PC-3 (cell line): ENCODE results near the gene RBM15. TPM values are rescaled to one million over a fixed set of nuclear protein-coding genes. Genes with fewer than 3 reads are reported as not detected.

Experiments
- ATAC-seq: fragments of 200-7000 bp; cut with Tn5 transposase; 2 replicates; pipeline ENCODE4 v1.9.1; 2020; ENCODE audit warnings: mild to moderate bottlenecking, moderate library complexity
- BruUV-seq: library from RNA; stranded (reverse); fragments of 400-500 nt; replicated peaks from 2 replicates; lab custom pipeline; 2021; lab: Mats Ljungman, UMichigan
- CTCF ChIA-PET: fragments of 300-600 bp; sonication (Branson Sonifier 250); formaldehyde crosslinking; loops from one replicate; lab custom pipeline; 2022; ENCODE audit warnings: antibody characterized with exemption; lab: Charles Lee
- POLR2A ChIA-PET: fragments of 300-600 bp; sonication (Branson Sonifier 250); formaldehyde crosslinking; loops from one replicate; lab custom pipeline; 2022; ENCODE audit warnings: antibody characterized with exemption; ENCODE audit not compliant: unreplicated experiment; lab: Charles Lee
- DNase-seq: peaks from one replicate; pipeline ENCODE4 v3.0.0-alpha.2; 2015
- H2AFZ ChIP-seq: fragments of 300-600 bp; sonication (generic); 2 replicates; pipeline ENCODE4 v1.6.0; 2016; ENCODE audit warnings: antibody characterized with exemption, low read length
- H3F3A ChIP-seq: fragments of 300-600 bp; sonication (generic); one replicate; pipeline ENCODE4 v1.6.0; 2017; ENCODE audit warnings: antibody characterized with exemption, low read length, control low read depth, mild to moderate bottlenecking; ENCODE audit not compliant: unreplicated experiment
- H3K27ac ChIP-seq: fragments of 300-600 bp; sonication (generic); 2 replicates; pipeline ENCODE4 v1.5.1; 2016; ENCODE audit warnings: mild to moderate bottlenecking, low read length
- H3K27me3 ChIP-seq: fragments of 300-600 bp; sonication (generic); 2 replicates; pipeline ENCODE4 v1.6.1; 2016; ENCODE audit warnings: low read length, mixed read lengths
- H3K36me3 ChIP-seq: fragments of 300-600 bp; sonication (generic); 2 replicates; pipeline ENCODE4 v1.6.1; 2016; ENCODE audit warnings: low read depth, mixed run types, low read length, mixed read lengths
- H3K4me1 ChIP-seq: fragments of 300-600 bp; sonication (generic); 2 replicates; pipeline ENCODE4 v1.5.1; 2016; ENCODE audit warnings: low read length; ENCODE audit not compliant: insufficient read depth
- H3K4me2 ChIP-seq: fragments of 300-600 bp; sonication (generic); 2 replicates; pipeline ENCODE4 v1.6.0; 2016; ENCODE audit warnings: low read length
- H3K4me3 ChIP-seq: fragments of 300-600 bp; sonication (generic); 2 replicates; pipeline ENCODE4 v1.5.1; 2016; ENCODE audit warnings: mild to moderate bottlenecking, low read length, mixed read lengths
- H3K79me2 ChIP-seq: fragments of 300-600 bp; sonication (generic); 2 replicates; pipeline ENCODE4 v1.6.1; 2017; ENCODE audit warnings: low read length, mixed read lengths
- H3K9ac ChIP-seq: fragments of 300-600 bp; sonication (generic); 2 replicates; pipeline ENCODE4 v1.6.0; 2016; ENCODE audit warnings: mild to moderate bottlenecking, low read length
- H3K9me2 ChIP-seq: fragments of 300-600 bp; sonication (generic); replicated peaks from 2 replicates; pipeline ENCODE4 v1.6.1; 2016; ENCODE audit warnings: mixed run types, low read length, mixed read lengths
- H3K9me3 ChIP-seq: fragments of 300-600 bp; sonication (generic); 2 replicates; pipeline ENCODE4 v1.6.1; 2016; ENCODE audit warnings: low read length, mixed read lengths
- H4K20me1 ChIP-seq: fragments of 300-600 bp; sonication (generic); 2 replicates; pipeline ENCODE4 v1.6.1; 2016; ENCODE audit warnings: low read length, mixed read lengths
- EZH2 ChIP-seq: fragments of 300-600 bp; sonication (generic); IDR thresholded peaks from one replicate; pipeline ENCODE4 v1.6.1; 2017; ENCODE audit warnings: antibody characterized with exemption, mild to moderate bottlenecking, low read length; ENCODE audit not compliant: unreplicated experiment
- EZH2phosphoT487 ChIP-seq: fragments of 300-600 bp; sonication (generic); IDR thresholded peaks from 2 replicates; pipeline ENCODE4 v1.6.1; 2018; ENCODE audit warnings: mild to moderate bottlenecking, antibody characterized with exemption, low read length, borderline replicate concordance
- intact Hi-C: fragments of 100-400 bp; cut with micrococcal nuclease; formaldehyde crosslinking; loops from 2 replicates; pipeline ENCODE4 v1.9.0; 2023
- total RNA-seq: library from RNA; depleted of rRNA; stranded (reverse); fragments of >200 nt; gene quantifications from 2 replicates; pipeline ENCODE4 v1.2.3, GENCODE V29; 2014
- TF ChIP-seq, protein P1 (sequence below): fragments of 300-600 bp; sonication (generic); conservative IDR thresholded peaks from 2 replicates; pipeline ENCODE4 v1.5.1; 2017; ENCODE audit warnings: antibody characterized with exemption, low read depth, mild to moderate bottlenecking, low read length

Gene RBM15
- total RNA-seq, 1 experiment from 2014 or later = 41.3 TPM

DNA sequence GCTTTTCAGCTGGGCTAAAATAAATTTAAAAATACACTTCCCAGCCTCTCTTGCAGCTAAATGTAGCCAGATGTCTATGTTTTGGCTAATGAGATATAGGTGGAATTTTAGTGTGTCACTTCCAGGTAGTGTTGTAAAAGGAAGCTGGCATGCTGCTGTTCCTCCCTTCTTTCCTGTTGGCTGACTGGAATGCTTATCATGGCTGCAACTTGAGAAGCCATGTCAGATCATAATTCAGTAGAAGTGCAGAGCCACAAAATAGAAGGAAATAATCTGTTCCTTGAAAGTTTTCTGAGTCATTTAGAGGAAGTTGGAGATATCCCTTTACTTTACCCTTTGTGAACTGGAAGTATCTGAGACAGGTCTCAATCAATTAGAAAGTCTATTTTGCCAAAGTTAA, 10.9 kb upstream of the RBM15 start:
- H3K4me1 ChIP-seq = no peaks in the 10 kb centered on the region
- DNase-seq = peak; percentile 49
- BruUV-seq = no TSS peak
- peak; percentile 67 for ATAC-seq
- ChIA-PET POLR2A (no interaction called here), CTCF (no interaction called here)
- H3K9ac ChIP-seq = no peak overlapping the region
- TF ChIP-seq, protein P1, sequence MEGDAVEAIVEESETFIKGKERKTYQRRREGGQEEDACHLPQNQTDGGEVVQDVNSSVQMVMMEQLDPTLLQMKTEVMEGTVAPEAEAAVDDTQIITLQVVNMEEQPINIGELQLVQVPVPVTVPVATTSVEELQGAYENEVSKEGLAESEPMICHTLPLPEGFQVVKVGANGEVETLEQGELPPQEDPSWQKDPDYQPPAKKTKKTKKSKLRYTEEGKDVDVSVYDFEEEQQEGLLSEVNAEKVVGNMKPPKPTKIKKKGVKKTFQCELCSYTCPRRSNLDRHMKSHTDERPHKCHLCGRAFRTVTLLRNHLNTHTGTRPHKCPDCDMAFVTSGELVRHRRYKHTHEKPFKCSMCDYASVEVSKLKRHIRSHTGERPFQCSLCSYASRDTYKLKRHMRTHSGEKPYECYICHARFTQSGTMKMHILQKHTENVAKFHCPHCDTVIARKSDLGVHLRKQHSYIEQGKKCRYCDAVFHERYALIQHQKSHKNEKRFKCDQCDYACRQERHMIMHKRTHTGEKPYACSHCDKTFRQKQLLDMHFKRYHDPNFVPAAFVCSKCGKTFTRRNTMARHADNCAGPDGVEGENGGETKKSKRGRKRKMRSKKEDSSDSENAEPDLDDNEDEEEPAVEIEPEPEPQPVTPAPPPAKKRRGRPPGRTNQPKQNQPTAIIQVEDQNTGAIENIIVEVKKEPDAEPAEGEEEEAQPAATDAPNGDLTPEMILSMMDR = no peak
- TF ChIP-seq EZH2phosphoT487 (no peak), EZH2 (no peak)
- no peaks in the 10 kb centered on the region for H3K9me2 ChIP-seq
- H3K36me3 ChIP-seq = no peaks in the 10 kb centered on the region
- no peak overlapping the region for H3K4me2 ChIP-seq
- intact Hi-C loops = no loop called here
- H3K27me3 ChIP-seq = no peaks in the 10 kb centered on the region
- no peak overlapping the region for H3K27ac ChIP-seq
- H3K79me2 ChIP-seq = no peaks in the 10 kb centered on the region
- no peak overlapping the region; the same call in 1 of the 2 replicates for H2AFZ ChIP-seq
- H3K4me3 ChIP-seq = no peak overlapping the region
- H4K20me1 ChIP-seq = no peaks in the 10 kb centered on the region
- no peaks in the 10 kb centered on the region for H3K9me3 ChIP-seq
- no peaks in the 10 kb centered on the region for H3F3A ChIP-seq

DNA sequence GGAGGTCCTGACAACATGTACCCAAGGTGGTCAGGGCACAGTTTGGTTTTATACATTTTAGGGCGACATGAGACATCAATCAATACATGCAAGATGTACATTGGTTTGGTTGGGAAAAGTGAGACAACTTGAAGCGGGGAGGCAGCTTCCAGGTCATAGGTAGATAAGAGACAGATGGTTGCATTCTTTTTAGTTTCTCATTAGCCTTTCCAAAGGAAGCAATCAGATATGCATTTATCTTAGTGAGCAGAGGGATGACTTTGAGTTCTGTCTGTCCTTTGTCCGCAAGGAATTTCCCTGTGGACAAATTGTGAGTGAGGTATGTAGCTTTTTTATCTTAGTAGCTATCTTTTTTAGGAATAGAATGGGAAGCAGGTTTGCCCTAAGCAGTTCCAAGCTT, 10.5 kb upstream of the RBM15 start:
- no peak overlapping the region for H2AFZ ChIP-seq
- no peak overlapping the region for H3K27ac ChIP-seq
- TF ChIP-seq, protein P1 = no peak
- TF ChIP-seq EZH2phosphoT487 (no peak), EZH2 (no peak)
- DNase-seq = no peak
- H3K9me2 ChIP-seq = no peaks in the 10 kb centered on the region
- ATAC-seq = no peak
- H3K4me2 ChIP-seq = no peak overlapping the region
- no peaks in the 10 kb centered on the region for H3F3A ChIP-seq
- BruUV-seq = no TSS peak
- intact Hi-C loops = no loop called here
- ChIA-PET POLR2A (no interaction called here), CTCF (no interaction called here)
- no peaks in the 10 kb centered on the region for H4K20me1 ChIP-seq
- no peaks in the 10 kb centered on the region for H3K36me3 ChIP-seq
- H3K4me3 ChIP-seq = no peak overlapping the region
- H3K9ac ChIP-seq = no peak overlapping the region
- no peaks in the 10 kb centered on the region for H3K4me1 ChIP-seq
- no peaks in the 10 kb centered on the region for H3K27me3 ChIP-seq
- H3K79me2 ChIP-seq = no peaks in the 10 kb centered on the region
- no peaks in the 10 kb centered on the region for H3K9me3 ChIP-seq

DNA sequence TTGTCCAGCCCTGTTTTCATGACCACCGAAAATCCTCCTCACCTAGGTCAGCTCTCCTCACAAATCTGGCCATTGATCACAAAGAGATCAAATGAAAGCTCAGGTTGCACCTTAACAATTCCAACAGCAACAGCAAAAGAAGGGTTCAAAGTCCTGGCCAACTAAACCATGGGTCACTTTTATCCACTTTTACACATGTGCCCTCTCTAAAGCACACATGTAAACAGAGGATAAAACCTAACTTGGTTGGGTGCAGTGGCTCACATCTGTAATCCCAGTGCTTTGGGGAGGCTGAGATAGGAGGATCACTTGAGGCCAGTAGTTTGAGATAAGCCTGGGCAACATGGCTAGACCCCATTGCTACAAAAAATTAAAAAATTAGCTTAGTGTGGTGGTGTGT, 3.9 kb upstream of the RBM15 start:
- Histone ChIP-seq H4K20me1 (peaks cover 3% of the 10 kb centered on the region), H2AFZ (no peak overlapping the region), H3F3A (no peaks in the 10 kb centered on the region), H3K36me3 (no peaks in the 10 kb centered on the region), H3K9me3 (no peaks in the 10 kb centered on the region), H3K4me3 (no peak overlapping the region), H3K4me2 (no peak overlapping the region), H3K27me3 (no peaks in the 10 kb centered on the region), H3K9ac (no peak overlapping the region), H3K79me2 (peaks cover 14% of the 10 kb centered on the region), H3K27ac (no peak overlapping the region), H3K4me1 (peaks cover 15% of the 10 kb centered on the region), H3K9me2 (no peaks in the 10 kb centered on the region)
- no peak for ATAC-seq
- TF ChIP-seq EZH2phosphoT487 = no peak
- POLR2A ChIA-PET = no interaction called here
- intact Hi-C loops = loop anchor here (5.0 kb wide), 2 partner anchors 57 to 127 kb away; partner anchors contain the start of gene SLC16A4
- CTCF ChIA-PET = interaction anchor here (0.6 kb wide), 1 partner anchor 125 kb away, joined by 4 read pairs; no protein-coding TSS in a partner anchor
- BruUV-seq = no TSS peak
- no peak for DNase-seq
